A673 (cell line): ENCODE measurements around the gene ACOT7. TPM values are rescaled to one million over a fixed set of nuclear protein-coding genes. Genes with fewer than 3 reads are reported as not detected.

ENCODE experiments used
- BruUV-seq: library from RNA; stranded (reverse); fragments of 400-500 nt; replicated peaks from 2 replicates; lab custom pipeline; 2021; lab: Mats Ljungman, UMichigan
- CTCF ChIA-PET: fragments of 300-600 bp; sonication (Branson Sonifier 250); formaldehyde crosslinking; loops from one replicate; lab custom pipeline; 2022; ENCODE audit warnings: antibody characterized with exemption; lab: Charles Lee
- POLR2A ChIA-PET: fragments of 300-600 bp; sonication (Branson Sonifier 250); formaldehyde crosslinking; loops from one replicate; lab custom pipeline; 2022; ENCODE audit warnings: antibody characterized with exemption; ENCODE audit not compliant: low non-redundant PET; lab: Charles Lee
- DNase-seq: peaks from one replicate; pipeline ENCODE4 v3.0.0-alpha.2; 2015; ENCODE audit warnings: low spot score
- H3K27ac ChIP-seq: fragments of 200-600 bp; sonication (generic); 2 replicates; pipeline ENCODE4 v1.5.1; 2016; ENCODE audit warnings: mixed run types, low read depth, mild to moderate bottlenecking, mixed read lengths, antibody characterized with exemption, low read length; ENCODE audit not compliant: poor library complexity, severe bottlenecking
- H3K27me3 ChIP-seq: fragments of 200-600 bp; sonication (generic); replicated peaks from 2 replicates; pipeline ENCODE4 v1.6.1; 2017; ENCODE audit warnings: mixed run types, low read depth, mild to moderate bottlenecking, mixed read lengths, antibody characterized with exemption, low read length; ENCODE audit not compliant: insufficient read depth, poor library complexity
- H3K36me3 ChIP-seq: fragments of 200-600 bp; sonication (generic); 2 replicates; pipeline ENCODE4 v1.6.1; 2016; ENCODE audit warnings: mixed run types, mild to moderate bottlenecking, mixed read lengths, antibody characterized with exemption, low read length; ENCODE audit not compliant: insufficient read depth, poor library complexity, severe bottlenecking
- H3K4me1 ChIP-seq: fragments of 200-600 bp; sonication (generic); 2 replicates; pipeline ENCODE4 v1.6.1; 2017; ENCODE audit warnings: mixed run types, mild to moderate bottlenecking, mixed read lengths, antibody characterized with exemption, low read length; ENCODE audit not compliant: insufficient read depth, poor library complexity, severe bottlenecking
- H3K4me3 ChIP-seq: fragments of 200-600 bp; sonication (generic); 2 replicates; pipeline ENCODE4 v1.5.1; 2016; ENCODE audit warnings: low read depth, mixed run types, mild to moderate bottlenecking, mixed read lengths, low read length; ENCODE audit not compliant: poor library complexity, severe bottlenecking
- H3K9me3 ChIP-seq: fragments of 200-600 bp; sonication (generic); 2 replicates; pipeline ENCODE4 v1.6.1; 2016; ENCODE audit warnings: mixed run types, low read depth, mild to moderate bottlenecking, mixed read lengths, antibody characterized with exemption, low read length; ENCODE audit not compliant: poor library complexity, severe bottlenecking
- EZH2 ChIP-seq: fragments of 200-600 bp; sonication (generic); IDR thresholded peaks from 2 replicates; pipeline ENCODE4 v1.6.1; 2017; ENCODE audit warnings: borderline replicate concordance, low read depth, mild to moderate bottlenecking, mixed read lengths, antibody characterized with exemption, low read length; ENCODE audit not compliant: poor library complexity, severe bottlenecking
- intact Hi-C: fragments of 100-400 bp; cut with micrococcal nuclease; formaldehyde crosslinking; loops from one replicate; pipeline ENCODE4 v1.10.0; 2022; ENCODE audit not compliant: unreplicated experiment
- total RNA-seq: library from RNA; stranded (reverse); gene quantifications from 2 replicates; pipeline ENCODE4 v1.2.3, GENCODE V29; 2021
- TF ChIP-seq, protein P1 (sequence below): fragments of 300-800, 200-600 bp; sonication (generic); conservative IDR thresholded peaks from 2 replicates; pipeline ENCODE4 v1.5.1; 2017; ENCODE audit warnings: low read depth, mild to moderate bottlenecking, antibody characterized with exemption, low read length, moderate library complexity, mixed read lengths

Gene ACOT7
- total RNA-seq, 1 experiment from 2014 or later, result 132 TPM

DNA sequence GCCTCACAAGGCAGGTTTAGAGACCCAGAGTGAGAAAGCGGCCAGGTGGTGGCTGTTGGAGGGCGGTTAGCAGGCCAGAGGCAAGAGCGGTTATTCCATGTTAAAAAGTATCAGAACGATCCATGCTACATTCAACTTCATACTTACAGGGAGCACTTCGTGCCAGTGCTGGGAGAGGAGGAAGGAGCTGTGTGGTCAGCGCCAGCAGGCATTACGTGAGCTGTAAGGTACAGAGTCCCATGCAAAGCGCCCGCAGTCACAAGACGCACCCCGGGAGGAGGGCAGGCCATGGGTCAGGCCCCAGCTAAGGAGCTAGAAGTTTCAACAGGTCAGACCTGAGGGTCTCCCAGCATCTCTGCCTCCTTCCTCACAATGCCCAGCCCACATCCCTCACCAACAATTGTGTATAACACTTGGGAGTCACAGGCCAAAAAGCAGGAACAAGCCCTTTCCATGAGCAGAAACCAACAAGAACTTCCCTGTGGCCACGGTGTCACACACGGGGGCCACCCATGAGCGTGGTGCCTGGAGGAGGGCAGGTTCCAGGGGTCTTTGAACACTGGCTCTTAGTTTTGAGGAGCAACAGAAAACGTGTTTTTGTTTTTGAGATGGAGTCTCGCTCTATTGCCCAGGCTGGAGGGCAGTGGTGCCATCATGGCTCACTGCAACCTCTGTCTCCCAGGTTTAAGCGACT, 110.8 kb downstream of the ACOT7 start:
- DNase-seq, result no peak
- Histone ChIP-seq H3K27ac (no peak overlapping the region), H3K4me1 (no peaks in the 10 kb centered on the region), H3K27me3 (no peaks in the 10 kb centered on the region), H3K9me3 (no peaks in the 10 kb centered on the region), H3K4me3 (no peak overlapping the region), H3K36me3 (no peaks in the 10 kb centered on the region)
- no peak for TF ChIP-seq EZH2
- TF ChIP-seq, protein P1, sequence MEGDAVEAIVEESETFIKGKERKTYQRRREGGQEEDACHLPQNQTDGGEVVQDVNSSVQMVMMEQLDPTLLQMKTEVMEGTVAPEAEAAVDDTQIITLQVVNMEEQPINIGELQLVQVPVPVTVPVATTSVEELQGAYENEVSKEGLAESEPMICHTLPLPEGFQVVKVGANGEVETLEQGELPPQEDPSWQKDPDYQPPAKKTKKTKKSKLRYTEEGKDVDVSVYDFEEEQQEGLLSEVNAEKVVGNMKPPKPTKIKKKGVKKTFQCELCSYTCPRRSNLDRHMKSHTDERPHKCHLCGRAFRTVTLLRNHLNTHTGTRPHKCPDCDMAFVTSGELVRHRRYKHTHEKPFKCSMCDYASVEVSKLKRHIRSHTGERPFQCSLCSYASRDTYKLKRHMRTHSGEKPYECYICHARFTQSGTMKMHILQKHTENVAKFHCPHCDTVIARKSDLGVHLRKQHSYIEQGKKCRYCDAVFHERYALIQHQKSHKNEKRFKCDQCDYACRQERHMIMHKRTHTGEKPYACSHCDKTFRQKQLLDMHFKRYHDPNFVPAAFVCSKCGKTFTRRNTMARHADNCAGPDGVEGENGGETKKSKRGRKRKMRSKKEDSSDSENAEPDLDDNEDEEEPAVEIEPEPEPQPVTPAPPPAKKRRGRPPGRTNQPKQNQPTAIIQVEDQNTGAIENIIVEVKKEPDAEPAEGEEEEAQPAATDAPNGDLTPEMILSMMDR, result no peak
- POLR2A ChIA-PET, result no interaction called here
- CTCF ChIA-PET, result no interaction called here
- no TSS peak for BruUV-seq
- intact Hi-C loops, result no loop called here

DNA sequence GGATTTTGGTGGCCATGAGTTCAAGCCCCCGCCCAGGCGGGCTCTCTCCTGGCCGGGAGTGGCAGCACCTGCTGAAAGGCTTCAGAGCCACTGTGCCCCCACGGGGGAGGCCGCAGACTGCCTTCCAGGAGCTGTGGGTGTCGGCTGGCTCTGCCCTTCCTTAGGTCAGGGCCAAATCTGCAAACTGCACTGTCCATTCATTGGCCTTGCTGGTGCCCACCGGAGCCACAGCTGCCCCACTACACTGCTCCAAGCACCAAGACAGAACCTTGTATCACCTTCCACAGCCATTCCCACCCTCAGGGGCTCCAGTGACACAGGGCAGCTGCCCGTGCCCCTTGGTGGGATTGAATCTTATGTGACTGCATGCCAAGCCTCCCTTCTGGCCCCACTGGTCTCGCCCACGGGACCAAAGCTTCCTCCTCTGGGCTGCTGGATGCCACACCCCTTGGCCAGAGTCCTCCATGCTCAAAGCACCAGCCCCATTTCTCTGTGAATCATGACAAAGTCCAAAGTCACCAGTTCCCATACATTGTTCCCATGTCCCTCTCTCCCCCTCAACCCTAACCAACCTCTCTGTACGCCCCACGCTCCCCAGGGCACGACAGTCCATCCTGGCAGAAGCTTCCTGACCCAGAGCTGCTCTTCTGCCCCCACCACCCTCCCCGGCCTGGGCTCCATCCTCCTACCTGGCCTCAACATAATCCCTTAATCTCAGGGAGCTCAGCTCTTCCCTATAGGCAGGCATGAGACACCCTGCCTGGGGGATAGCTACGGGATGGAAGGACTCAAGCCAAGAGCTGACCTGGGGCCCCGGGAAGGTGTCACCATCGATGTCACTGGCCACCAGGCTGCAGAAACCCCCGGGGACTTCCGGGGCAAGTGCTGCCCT, 111.8 kb downstream of the ACOT7 start:
- CTCF ChIA-PET, result no interaction called here
- Histone ChIP-seq H3K27me3 (no peaks in the 10 kb centered on the region), H3K4me3 (no peak overlapping the region), H3K27ac (no peak overlapping the region), H3K4me1 (no peaks in the 10 kb centered on the region), H3K9me3 (no peaks in the 10 kb centered on the region), H3K36me3 (no peaks in the 10 kb centered on the region)
- intact Hi-C loops, result no loop called here
- TF ChIP-seq, protein P1, result no peak
- no peak for TF ChIP-seq EZH2
- BruUV-seq, result no TSS peak
- POLR2A ChIA-PET, result no interaction called here
- no peak for DNase-seq

DNA sequence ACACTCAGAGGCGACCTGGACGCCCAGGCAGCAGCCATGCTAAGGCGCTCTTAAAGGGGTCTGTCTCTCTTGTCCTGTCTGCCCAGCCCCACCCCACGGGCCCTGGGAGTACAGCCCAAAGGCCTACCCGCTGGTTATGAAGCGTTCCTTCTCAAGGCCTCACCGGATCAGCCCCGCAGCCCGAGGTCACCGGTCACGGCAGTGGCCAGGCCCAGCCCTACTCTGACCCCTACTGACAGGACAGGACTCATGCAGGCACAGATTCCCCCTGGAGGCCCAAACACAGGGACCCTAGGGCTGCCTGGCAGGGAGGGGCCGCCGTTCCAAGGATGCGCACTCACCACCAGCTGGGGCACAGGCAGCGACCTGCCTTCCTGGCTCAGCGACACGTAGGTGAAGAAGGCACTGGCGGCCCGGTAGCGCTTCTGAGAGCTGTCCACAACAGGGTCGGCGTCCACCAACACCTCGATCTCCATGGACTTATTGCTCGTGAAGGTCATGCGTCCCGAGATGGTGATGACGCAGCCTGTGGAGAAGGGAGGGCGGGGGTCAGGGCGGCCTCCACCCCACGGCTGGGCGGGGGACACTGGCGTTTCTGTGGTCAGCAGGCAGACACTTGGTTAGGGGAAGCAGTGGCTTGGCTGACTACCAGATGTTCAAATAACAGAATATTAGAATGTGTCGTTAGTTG, 112.7 kb downstream of the ACOT7 start:
- Histone ChIP-seq H3K4me1 (peaks cover 6% of the 10 kb centered on the region), H3K27ac (no peak overlapping the region), H3K4me3 (no peak overlapping the region), H3K36me3 (no peaks in the 10 kb centered on the region), H3K27me3 (no peaks in the 10 kb centered on the region), H3K9me3 (no peaks in the 10 kb centered on the region)
- TF ChIP-seq, protein P1, result 0 out of 2 replicates have a peak, but pooled peaks have one; percentile 31
- no peak for TF ChIP-seq EZH2
- intact Hi-C loops, result no loop called here
- ChIA-PET POLR2A (no interaction called here), CTCF (no interaction called here)
- BruUV-seq, result no TSS peak
- no peak for DNase-seq
